ENCODE results near the gene DNAH1. TPM values are rescaled to one million over a fixed set of nuclear protein-coding genes. Genes with fewer than 3 reads are reported as not detected.

The DNAH1 gene
- total and polyA plus RNA-seq, 2 of the 4 experiments (the other 2 are of a cell fraction) = 2.0 to 4.0 TPM

GRCh38 chr3:52387481-52387880, 71.4 kb downstream of the DNAH1 start:
- no peak overlapping the region for H3K27ac ChIP-seq (ENCODE audit: insufficient read depth, low read length)
- H4K20me1 ChIP-seq (ENCODE audit: insufficient read depth, low read length) = no peaks in the 10 kb centered on the region; the same call in 1 of the 2 replicates
- H2BK5ac ChIP-seq (ENCODE audit: low read depth, low read length, poor library complexity, severe bottlenecking) = no peak overlapping the region
- H4K5ac ChIP-seq (ENCODE audit: low read depth, low read length) = no peak overlapping the region
- H3K4me3 ChIP-seq (ENCODE audit: insufficient read depth, low read depth, low read length) = no peak overlapping the region
- H3K4ac ChIP-seq (ENCODE audit: low read depth, low read length) = no peak overlapping the region
- no peak overlapping the region for H3K4me2 ChIP-seq (ENCODE audit: low read depth, low read length)
- no peak overlapping the region for H2BK120ac ChIP-seq (ENCODE audit: low read depth, low read length)
- no peak overlapping the region for H2BK15ac ChIP-seq (ENCODE audit: low read depth, low read length)
- dilution Hi-C loops (cut with HindIII; ENCODE audit: low sequenced_read_pairs, unreplicated experiment) = no loop called here
- H3K56ac ChIP-seq (ENCODE audit: extremely low read depth, insufficient read depth, low read length) = no peak overlapping the region
- no peak overlapping the region for H2BK20ac ChIP-seq (ENCODE audit: low read depth, low read length)
- no peaks in the 10 kb centered on the region for H3K79me1 ChIP-seq (ENCODE audit: low read depth in 1 of 2, low read length in 2 of 2)
- in situ Hi-C loops (cut with MboI; ENCODE audit: low sequenced_read_pairs) = no loop called here
- H4K8ac ChIP-seq (ENCODE audit: low read depth in 2 of 2, low read length in 2 of 2) = no peak overlapping the region
- no TSS peak for BruUV-seq (replicated peaks)
- H2AFZ ChIP-seq (replicated peaks; ENCODE audit: low read length, poor library complexity) = no peak overlapping the region
- no peak overlapping the region for H3K18ac ChIP-seq (ENCODE audit: low read depth, low read length)
- peaks cover 3% of the 10 kb centered on the region for H3K27me3 ChIP-seq (ENCODE audit: control insufficient read depth, insufficient read depth, low read length)
- H4K91ac ChIP-seq (ENCODE audit: insufficient read depth, low read depth, low read length) = no peak overlapping the region
- no peak overlapping the region for H3K9ac ChIP-seq (ENCODE audit: low read depth, low read length)
- intact Hi-C loops (cut with micrococcal nuclease) = loop anchor here (5.0 kb wide), 1 partner anchor 95 kb away; no protein-coding TSS in a partner anchor
- TF ChIP-seq BHLHE40 (IDR thresholded peaks at IDR 0.05; ENCODE audit: low read depth, low read length) (no peak), NFE2L2 (IDR thresholded peaks at IDR 0.05; ENCODE audit: low read depth, low read length) (no peak), MXI1 (IDR thresholded peaks at IDR 0.05; ENCODE audit: borderline replicate concordance, low read depth, low read length) (no peak), SMC3 (IDR thresholded peaks at IDR 0.05; ENCODE audit: low read depth, low read length) (no peak), MAFK (IDR thresholded peaks at IDR 0.05; ENCODE audit: low read depth, low read length) (no peak), CHD1 (IDR thresholded peaks at IDR 0.05; ENCODE audit: low read depth, low read length) (no peak), ELK1 (IDR thresholded peaks at IDR 0.05; ENCODE audit: borderline replicate concordance, low read depth, low read length) (no peak)
- TF ChIP-seq, protein P1, sequence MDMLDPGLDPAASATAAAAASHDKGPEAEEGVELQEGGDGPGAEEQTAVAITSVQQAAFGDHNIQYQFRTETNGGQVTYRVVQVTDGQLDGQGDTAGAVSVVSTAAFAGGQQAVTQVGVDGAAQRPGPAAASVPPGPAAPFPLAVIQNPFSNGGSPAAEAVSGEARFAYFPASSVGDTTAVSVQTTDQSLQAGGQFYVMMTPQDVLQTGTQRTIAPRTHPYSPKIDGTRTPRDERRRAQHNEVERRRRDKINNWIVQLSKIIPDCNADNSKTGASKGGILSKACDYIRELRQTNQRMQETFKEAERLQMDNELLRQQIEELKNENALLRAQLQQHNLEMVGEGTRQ (IDR thresholded peaks at IDR 0.05; ENCODE audit: low read depth, low read length) = no peak
- TF ChIP-seq, protein P2, sequence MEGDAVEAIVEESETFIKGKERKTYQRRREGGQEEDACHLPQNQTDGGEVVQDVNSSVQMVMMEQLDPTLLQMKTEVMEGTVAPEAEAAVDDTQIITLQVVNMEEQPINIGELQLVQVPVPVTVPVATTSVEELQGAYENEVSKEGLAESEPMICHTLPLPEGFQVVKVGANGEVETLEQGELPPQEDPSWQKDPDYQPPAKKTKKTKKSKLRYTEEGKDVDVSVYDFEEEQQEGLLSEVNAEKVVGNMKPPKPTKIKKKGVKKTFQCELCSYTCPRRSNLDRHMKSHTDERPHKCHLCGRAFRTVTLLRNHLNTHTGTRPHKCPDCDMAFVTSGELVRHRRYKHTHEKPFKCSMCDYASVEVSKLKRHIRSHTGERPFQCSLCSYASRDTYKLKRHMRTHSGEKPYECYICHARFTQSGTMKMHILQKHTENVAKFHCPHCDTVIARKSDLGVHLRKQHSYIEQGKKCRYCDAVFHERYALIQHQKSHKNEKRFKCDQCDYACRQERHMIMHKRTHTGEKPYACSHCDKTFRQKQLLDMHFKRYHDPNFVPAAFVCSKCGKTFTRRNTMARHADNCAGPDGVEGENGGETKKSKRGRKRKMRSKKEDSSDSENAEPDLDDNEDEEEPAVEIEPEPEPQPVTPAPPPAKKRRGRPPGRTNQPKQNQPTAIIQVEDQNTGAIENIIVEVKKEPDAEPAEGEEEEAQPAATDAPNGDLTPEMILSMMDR (conservative IDR thresholded peaks at IDR 0.05; ENCODE audit: low read depth, low read length) = no peak
- H3K36me3 ChIP-seq (ENCODE audit: control insufficient read depth, insufficient read depth, low read length) = peaks cover 1% of the 10 kb centered on the region; the same call in 1 of the 2 replicates
- POLR2A ChIA-PET (ENCODE audit: unreplicated experiment) = no interaction called here
- H2AK5ac ChIP-seq (ENCODE audit: low read depth, low read length) = no peak overlapping the region
- no peak overlapping the region for H3K14ac ChIP-seq (replicated peaks; ENCODE audit: low read depth, low read length)
- no peaks in the 10 kb centered on the region for H3K9me1 ChIP-seq (ENCODE audit: insufficient read depth, low read length)
- H3K9me3 ChIP-seq (ENCODE audit: control insufficient read depth, insufficient read depth, low read length) = no peaks in the 10 kb centered on the region
- 100% methylated on average over 1 of the region's 2 CpGs; no CpG with 5 or more reads in 1 of the 2 experiments for WGBS, 2 experiments (ENCODE audit: extremely low coverage in 2 of 2, insufficient read length in 1 of 2)
- CTCF ChIA-PET = no interaction called here
- H3K4me1 ChIP-seq (ENCODE audit: control insufficient read depth, insufficient read depth, low read length) = no peaks in the 10 kb centered on the region
- ATAC-seq (ENCODE audit: low read depth) (no peak), DNase-seq (no peak)
- H3K23ac ChIP-seq (ENCODE audit: low read depth, low read length) = no peak overlapping the region
- H2AK9ac ChIP-seq (replicated peaks; ENCODE audit: low read depth, low read length, poor library complexity) = no peak overlapping the region
